HepG2 (cell line): Measurements from ENCODE around the gene EGF.

ENCODE experiments used
- ATF1 ChIP-seq: IDR thresholded peaks from 2 replicates; pipeline ENCODE4 v1.6.1; 2016; ENCODE audit warnings: mild to moderate bottlenecking, control low read depth
- CENPX ChIP-seq: sonication (generic); formaldehyde crosslinking; IDR thresholded peaks from 2 replicates; pipeline ENCODE4 v1.9.0; 2021; ENCODE audit warnings: mild to moderate bottlenecking, missing genetic modification reagents, moderate library complexity
- EP300 ChIP-seq, 3 experiments: sonication (generic) in 1 of 3; formaldehyde crosslinking in 1 of 3; IDR thresholded peaks; 2 replicates each; pipeline versions ENCODE4 v1.5.1 to v1.6.1; 2011 to 2020; ENCODE audit warnings: low read depth in 2 of 3, low read length in 2 of 3, borderline replicate concordance in 1 of 3, improper control_type of control experiment in 1 of 3, mild to moderate bottlenecking in 1 of 3, missing genetic modification reagents in 1 of 3, moderate library complexity in 1 of 3
- HMG20B ChIP-seq: conservative IDR thresholded peaks from 2 replicates; pipeline ENCODE4 v1.6.1; 2016; ENCODE audit warnings: missing genetic modification reagents, missing compliant biosample characterization
- JUND ChIP-seq: sonication (generic); formaldehyde crosslinking; IDR thresholded peaks from 2 replicates; pipeline ENCODE4 v1.8.0; 2022; ENCODE audit warnings: mild to moderate bottlenecking, missing genetic modification reagents
- POLR2AphosphoS5 ChIP-seq: IDR thresholded peaks from 2 replicates; pipeline ENCODE4 v1.6.1; 2012; ENCODE audit warnings: low read depth, low read length
- ZFP36 ChIP-seq: fragments of 150-350 bp; IDR thresholded peaks from 2 replicates; pipeline ENCODE4 v1.6.1; 2018; ENCODE audit warnings: borderline replicate concordance, low read length, low read depth; ENCODE audit not compliant: partially characterized antibody
- TF ChIP-seq, protein P1 (sequence below), 2 experiments: sonication (generic) in 1 of 2; formaldehyde crosslinking in 1 of 2; IDR thresholded peaks; 2 replicates each; pipeline versions ENCODE4 v1.5.1 to v1.6.1; 2011 to 2020; ENCODE audit warnings: borderline replicate concordance in 1 of 2, low read depth in 1 of 2, low read length in 1 of 2, mild to moderate bottlenecking in 1 of 2, missing genetic modification reagents in 1 of 2, moderate library complexity in 1 of 2
- TF ChIP-seq, protein P2 (sequence below): sonication (generic); formaldehyde crosslinking; IDR thresholded peaks from 2 replicates; pipeline ENCODE4 v1.4.0; 2020; ENCODE audit warnings: low read depth, mild to moderate bottlenecking, missing genetic modification reagents
- TF ChIP-seq, protein P3 (sequence below), 2 experiments: IDR thresholded peaks; 2 replicates each; pipeline ENCODE4 v1.6.1; 2011 to 2012; ENCODE audit warnings: low read length in 2 of 2, borderline replicate concordance in 1 of 2, low read depth in 1 of 2, mild to moderate bottlenecking in 1 of 2, moderate library complexity in 1 of 2
- TF ChIP-seq, protein P4 (sequence below): sonication (generic); formaldehyde crosslinking; IDR thresholded peaks from 2 replicates; pipeline ENCODE4 v1.5.0; 2020; ENCODE audit warnings: mild to moderate bottlenecking, missing genetic modification reagents, moderate library complexity

DNA sequence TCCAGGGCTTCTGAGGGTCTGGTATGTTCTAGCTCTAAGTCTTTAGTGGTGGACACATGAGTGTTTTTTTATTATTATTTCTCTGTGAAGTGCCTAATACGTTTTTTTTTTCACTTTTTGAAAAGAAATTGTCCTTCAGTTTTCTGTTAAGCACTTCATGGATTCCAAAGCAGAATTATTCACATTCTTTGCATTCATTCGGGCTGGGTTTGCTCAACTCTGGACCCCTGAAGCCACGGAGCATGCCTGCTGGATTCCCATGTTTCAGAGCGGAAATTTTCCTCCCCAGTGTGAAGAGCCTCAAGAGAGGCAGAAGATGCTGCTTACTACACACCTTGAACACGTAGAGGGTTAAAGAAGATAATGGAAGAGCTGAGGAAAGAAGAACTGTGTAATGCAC is 107.5 kb downstream of the EGF start:
- TF ChIP-seq EP300 (IDR thresholded peaks at IDR 0.05; ENCODE audit: low read depth in 2 of 2, low read length in 2 of 2) (no peak), EP300 (CRISPR knock-in tag; IDR thresholded peaks at IDR 0.05; ENCODE audit: borderline replicate concordance) (no peak), POLR2AphosphoS5 (no peak), JUND (CRISPR knock-in tag) (no peak), HMG20B (CRISPR knock-in tag) (no peak), ZFP36 (no peak), ATF1 (no peak), CENPX (no peak)
- TF ChIP-seq, protein P1, sequence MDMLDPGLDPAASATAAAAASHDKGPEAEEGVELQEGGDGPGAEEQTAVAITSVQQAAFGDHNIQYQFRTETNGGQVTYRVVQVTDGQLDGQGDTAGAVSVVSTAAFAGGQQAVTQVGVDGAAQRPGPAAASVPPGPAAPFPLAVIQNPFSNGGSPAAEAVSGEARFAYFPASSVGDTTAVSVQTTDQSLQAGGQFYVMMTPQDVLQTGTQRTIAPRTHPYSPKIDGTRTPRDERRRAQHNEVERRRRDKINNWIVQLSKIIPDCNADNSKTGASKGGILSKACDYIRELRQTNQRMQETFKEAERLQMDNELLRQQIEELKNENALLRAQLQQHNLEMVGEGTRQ (IDR thresholded peaks at IDR 0.05; ENCODE audit: low read depth, low read length) = no peak
- TF ChIP-seq, protein P1 (CRISPR knock-in tag; IDR thresholded peaks at IDR 0.05; ENCODE audit: borderline replicate concordance) = no peak
- TF ChIP-seq, protein P2, sequence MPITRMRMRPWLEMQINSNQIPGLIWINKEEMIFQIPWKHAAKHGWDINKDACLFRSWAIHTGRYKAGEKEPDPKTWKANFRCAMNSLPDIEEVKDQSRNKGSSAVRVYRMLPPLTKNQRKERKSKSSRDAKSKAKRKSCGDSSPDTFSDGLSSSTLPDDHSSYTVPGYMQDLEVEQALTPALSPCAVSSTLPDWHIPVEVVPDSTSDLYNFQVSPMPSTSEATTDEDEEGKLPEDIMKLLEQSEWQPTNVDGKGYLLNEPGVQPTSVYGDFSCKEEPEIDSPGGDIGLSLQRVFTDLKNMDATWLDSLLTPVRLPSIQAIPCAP (CRISPR knock-in tag) = no peak
- TF ChIP-seq, protein P3, sequence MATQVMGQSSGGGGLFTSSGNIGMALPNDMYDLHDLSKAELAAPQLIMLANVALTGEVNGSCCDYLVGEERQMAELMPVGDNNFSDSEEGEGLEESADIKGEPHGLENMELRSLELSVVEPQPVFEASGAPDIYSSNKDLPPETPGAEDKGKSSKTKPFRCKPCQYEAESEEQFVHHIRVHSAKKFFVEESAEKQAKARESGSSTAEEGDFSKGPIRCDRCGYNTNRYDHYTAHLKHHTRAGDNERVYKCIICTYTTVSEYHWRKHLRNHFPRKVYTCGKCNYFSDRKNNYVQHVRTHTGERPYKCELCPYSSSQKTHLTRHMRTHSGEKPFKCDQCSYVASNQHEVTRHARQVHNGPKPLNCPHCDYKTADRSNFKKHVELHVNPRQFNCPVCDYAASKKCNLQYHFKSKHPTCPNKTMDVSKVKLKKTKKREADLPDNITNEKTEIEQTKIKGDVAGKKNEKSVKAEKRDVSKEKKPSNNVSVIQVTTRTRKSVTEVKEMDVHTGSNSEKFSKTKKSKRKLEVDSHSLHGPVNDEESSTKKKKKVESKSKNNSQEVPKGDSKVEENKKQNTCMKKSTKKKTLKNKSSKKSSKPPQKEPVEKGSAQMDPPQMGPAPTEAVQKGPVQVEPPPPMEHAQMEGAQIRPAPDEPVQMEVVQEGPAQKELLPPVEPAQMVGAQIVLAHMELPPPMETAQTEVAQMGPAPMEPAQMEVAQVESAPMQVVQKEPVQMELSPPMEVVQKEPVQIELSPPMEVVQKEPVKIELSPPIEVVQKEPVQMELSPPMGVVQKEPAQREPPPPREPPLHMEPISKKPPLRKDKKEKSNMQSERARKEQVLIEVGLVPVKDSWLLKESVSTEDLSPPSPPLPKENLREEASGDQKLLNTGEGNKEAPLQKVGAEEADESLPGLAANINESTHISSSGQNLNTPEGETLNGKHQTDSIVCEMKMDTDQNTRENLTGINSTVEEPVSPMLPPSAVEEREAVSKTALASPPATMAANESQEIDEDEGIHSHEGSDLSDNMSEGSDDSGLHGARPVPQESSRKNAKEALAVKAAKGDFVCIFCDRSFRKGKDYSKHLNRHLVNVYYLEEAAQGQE (IDR thresholded peaks at IDR 0.05; ENCODE audit: borderline replicate concordance in 1 of 2, low read depth in 1 of 2, low read length in 2 of 2) = no peak
- TF ChIP-seq, protein P4, sequence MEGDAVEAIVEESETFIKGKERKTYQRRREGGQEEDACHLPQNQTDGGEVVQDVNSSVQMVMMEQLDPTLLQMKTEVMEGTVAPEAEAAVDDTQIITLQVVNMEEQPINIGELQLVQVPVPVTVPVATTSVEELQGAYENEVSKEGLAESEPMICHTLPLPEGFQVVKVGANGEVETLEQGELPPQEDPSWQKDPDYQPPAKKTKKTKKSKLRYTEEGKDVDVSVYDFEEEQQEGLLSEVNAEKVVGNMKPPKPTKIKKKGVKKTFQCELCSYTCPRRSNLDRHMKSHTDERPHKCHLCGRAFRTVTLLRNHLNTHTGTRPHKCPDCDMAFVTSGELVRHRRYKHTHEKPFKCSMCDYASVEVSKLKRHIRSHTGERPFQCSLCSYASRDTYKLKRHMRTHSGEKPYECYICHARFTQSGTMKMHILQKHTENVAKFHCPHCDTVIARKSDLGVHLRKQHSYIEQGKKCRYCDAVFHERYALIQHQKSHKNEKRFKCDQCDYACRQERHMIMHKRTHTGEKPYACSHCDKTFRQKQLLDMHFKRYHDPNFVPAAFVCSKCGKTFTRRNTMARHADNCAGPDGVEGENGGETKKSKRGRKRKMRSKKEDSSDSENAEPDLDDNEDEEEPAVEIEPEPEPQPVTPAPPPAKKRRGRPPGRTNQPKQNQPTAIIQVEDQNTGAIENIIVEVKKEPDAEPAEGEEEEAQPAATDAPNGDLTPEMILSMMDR (CRISPR knock-in tag) = no peak
